Measurements from ENCODE around the gene CTSA.

CTSA gene

GRCh38 chr20:45944151-45944964 lies 53.2 kb downstream of the CTSA start:
- DNase-seq = no peak

DNA sequence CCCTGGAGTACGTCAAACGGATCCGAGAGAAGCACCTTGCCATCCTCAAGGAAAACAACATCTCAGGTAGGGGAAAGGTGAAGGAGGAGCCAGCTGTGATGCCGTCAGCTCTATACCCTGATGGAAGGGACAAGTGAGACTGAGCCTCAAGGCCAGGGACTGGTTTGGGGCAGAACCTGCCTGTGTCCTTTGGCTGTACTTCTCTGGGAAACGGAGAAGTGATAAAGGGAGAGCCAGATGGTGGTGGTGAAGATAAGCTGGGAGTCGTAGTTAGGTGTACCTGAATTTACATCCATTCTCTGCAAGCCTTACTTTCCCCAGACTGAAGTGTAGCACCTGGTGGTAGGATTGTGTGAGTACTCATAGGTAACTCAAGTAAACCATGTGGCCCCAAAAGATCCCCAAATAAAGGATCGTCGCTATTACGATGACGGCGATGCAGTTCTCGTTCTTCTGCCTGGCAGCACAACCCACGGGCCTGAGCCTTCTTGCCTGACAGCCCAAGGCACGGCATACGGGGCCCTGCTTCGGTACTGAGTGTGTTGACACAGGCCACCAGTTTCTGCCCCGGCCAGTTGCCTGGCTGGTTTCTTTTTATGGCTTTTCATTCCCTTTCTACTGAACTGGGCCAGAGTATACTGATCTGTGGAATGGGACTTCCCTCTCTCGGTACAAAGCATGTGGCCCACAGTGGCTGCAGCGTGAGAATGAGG lies 54.0 kb downstream of the CTSA start:
- DNase-seq = no peak

GRCh38 chr20:45945678-45946148 lies 54.6 kb downstream of the CTSA start:
- DNase-seq = no peak

GRCh38 chr20:45946149-45946970 lies 55.2 kb downstream of the CTSA start:
- no peak for DNase-seq

- no peak for DNase-seq
Observed at GRCh38 chr20:45947110-45947866, 56.2 kb downstream of the CTSA start.

DNA sequence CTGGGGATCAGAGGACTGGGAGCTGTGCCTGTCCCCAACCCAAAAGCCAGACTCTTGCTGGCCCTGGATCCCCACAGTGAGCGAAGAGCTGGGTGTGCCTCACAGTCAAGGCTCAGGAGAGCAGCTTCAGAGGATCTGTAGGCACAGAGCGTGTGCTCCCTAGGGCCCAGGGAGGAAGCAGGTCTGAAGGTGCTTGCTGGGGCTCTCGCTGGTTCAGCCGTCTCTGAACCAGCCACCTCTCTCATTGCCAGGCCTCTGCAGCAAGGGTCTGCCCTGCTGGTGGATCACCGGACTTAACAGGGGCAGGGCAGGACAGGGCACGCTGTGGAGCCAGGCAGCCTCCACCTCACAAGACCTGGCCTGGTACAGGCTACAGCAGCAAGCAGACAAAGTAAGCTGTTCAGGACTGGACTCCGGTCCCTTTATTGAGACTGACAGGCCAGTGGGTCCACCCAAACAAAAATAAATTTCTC lies 57.2 kb downstream of the CTSA start:
- no peak for DNase-seq

Measured in activated naive CD4-positive, alpha-beta T cell treated with anti-CD3 and anti-CD28 coated beads, Interleukin-2, amount 50 U/mL, for 16 hours (primary cell).